Activated naive CD8-positive, alpha-beta T cell treated with anti-CD3 and anti-CD28 coated beads for 36 hours (primary cell): Measurements from ENCODE around the gene NR1H4. TPM values are rescaled to one million over a fixed set of nuclear protein-coding genes. Genes with fewer than 3 reads are reported as not detected.
"Not testable (repeated sequence)": the region's sequence is repeated elsewhere in the genome, so short reads cannot be mapped to it uniquely, and the experiment has no call there.

Experiments
- DNase-seq: peaks from one replicate; pipeline ENCODE4 v3.0.0; 2021
- H3K27ac Mint-ChIP-seq: one replicate; pipeline ENCODE4 v1.8.0; 2022; ENCODE audit warnings: mild to moderate bottlenecking, moderate library complexity, mixed read lengths
- H3K27me3 Mint-ChIP-seq: one replicate; pipeline ENCODE4 v1.8.0; 2022; ENCODE audit warnings: mild to moderate bottlenecking, mixed read lengths
- H3K36me3 Mint-ChIP-seq: one replicate; pipeline ENCODE4 v1.8.0; 2021; ENCODE audit warnings: mild to moderate bottlenecking, mixed read lengths
- H3K4me1 Mint-ChIP-seq: one replicate; pipeline ENCODE4 v1.8.0; 2021; ENCODE audit warnings: mixed read lengths
- H3K4me3 Mint-ChIP-seq: one replicate; pipeline ENCODE4 v1.8.0; 2022; ENCODE audit warnings: mild to moderate bottlenecking, moderate library complexity, mixed read lengths
- H3K9me3 Mint-ChIP-seq: one replicate; pipeline ENCODE4 v1.8.0; 2022; ENCODE audit warnings: mixed read lengths
- total RNA-seq, 2 experiments: library from RNA; stranded (reverse); gene quantifications; one replicate each; pipeline ENCODE4 v1.2.3, GENCODE V29; 2021

Gene NR1H4
- not detected for total RNA-seq

- no peak within 1 kb of the TSS for H3K27ac Mint-ChIP-seq
Measured at GRCh38 chr12:100473716-100474150, at the start of gene NR1H4. TSS of gene NR1H4 (plus strand) at chr12:100473866. CDS start at chr12:100493324, 19,458 bp downstream.

GRCh38 chr12:100426145-100426544 lies 47.5 kb upstream of the NR1H4 start:
- Mint-ChIP-seq H3K4me1 (no peaks in the 10 kb centered on the region), H3K27ac (no peak overlapping the region), H3K36me3 (no peaks in the 10 kb centered on the region), H3K4me3 (no peak overlapping the region), H3K27me3 (peaks cover 14% of the 10 kb centered on the region), H3K9me3 (peaks cover 8% of the 10 kb centered on the region)
- DNase-seq, result no peak

More at GRCh38 chr12:100473716-100474150, at the start of gene NR1H4:
- no peaks in the 10 kb centered on the region for H3K9me3 Mint-ChIP-seq
- no peaks in the 10 kb centered on the region for H3K27me3 Mint-ChIP-seq
- no peak for DNase-seq
- no peaks in the 10 kb centered on the region for H3K4me1 Mint-ChIP-seq
- no peak within 1 kb of the TSS for H3K4me3 Mint-ChIP-seq
- no peaks in the 10 kb centered on the region for H3K36me3 Mint-ChIP-seq

GRCh38 chr12:100427078-100427477 lies 46.6 kb upstream of the NR1H4 start:
- Mint-ChIP-seq H3K36me3 (no peaks in the 10 kb centered on the region), H3K4me1 (no peaks in the 10 kb centered on the region), H3K4me3 (no peak overlapping the region), H3K27ac (no peak overlapping the region), H3K9me3 (peaks cover 8% of the 10 kb centered on the region), H3K27me3 (peaks cover 14% of the 10 kb centered on the region)
- no peak for DNase-seq

- H3K4me3 Mint-ChIP-seq, H3K4me1 Mint-ChIP-seq, H3K27me3 Mint-ChIP-seq, H3K9me3 Mint-ChIP-seq, H3K27ac Mint-ChIP-seq, DNase-seq, H3K36me3 Mint-ChIP-seq: not testable (repeated sequence)
Measured at GRCh38 chr12:100430251-100430650, 43.4 kb upstream of the NR1H4 start.

- H3K27me3 Mint-ChIP-seq, result no peaks in the 10 kb centered on the region
- no peak for DNase-seq
- no peak overlapping the region for H3K4me3 Mint-ChIP-seq
- no peaks in the 10 kb centered on the region for H3K36me3 Mint-ChIP-seq
- peaks cover 1% of the 10 kb centered on the region for H3K9me3 Mint-ChIP-seq
- no peak overlapping the region for H3K27ac Mint-ChIP-seq
- no peaks in the 10 kb centered on the region for H3K4me1 Mint-ChIP-seq
Measured at GRCh38 chr12:100433701-100434100, 40.0 kb upstream of the NR1H4 start.

- Mint-ChIP-seq H3K27me3 (no peaks in the 10 kb centered on the region), H3K36me3 (no peaks in the 10 kb centered on the region), H3K4me1 (no peaks in the 10 kb centered on the region), H3K27ac (no peak overlapping the region), H3K4me3 (no peak overlapping the region), H3K9me3 (no peaks in the 10 kb centered on the region)
- DNase-seq, result no peak
Measured at GRCh38 chr12:100434177-100434576, 39.5 kb upstream of the NR1H4 start.

GRCh38 chr12:100435957-100436356 lies 37.7 kb upstream of the NR1H4 start:
- Mint-ChIP-seq H3K9me3 (no peaks in the 10 kb centered on the region), H3K36me3 (no peaks in the 10 kb centered on the region), H3K27ac (no peak overlapping the region), H3K27me3 (no peaks in the 10 kb centered on the region), H3K4me1 (no peaks in the 10 kb centered on the region), H3K4me3 (no peak overlapping the region)
- DNase-seq, result no peak

- H3K27me3 Mint-ChIP-seq, result no peaks in the 10 kb centered on the region
- H3K4me3 Mint-ChIP-seq, result no peak overlapping the region
- H3K4me1 Mint-ChIP-seq, result no peaks in the 10 kb centered on the region
- DNase-seq, result no peak
- H3K36me3 Mint-ChIP-seq, result no peaks in the 10 kb centered on the region
- no peaks in the 10 kb centered on the region for H3K9me3 Mint-ChIP-seq
- H3K27ac Mint-ChIP-seq, result no peak overlapping the region
Measured at GRCh38 chr12:100437038-100437841, 36.4 kb upstream of the NR1H4 start.

- H3K4me3 Mint-ChIP-seq, result no peak overlapping the region
Measured at GRCh38 chr12:100439797-100440196, 33.9 kb upstream of the NR1H4 start.

GRCh38 chr12:100442403-100442802 lies 31.3 kb upstream of the NR1H4 start:
- Mint-ChIP-seq H3K4me1 (no peaks in the 10 kb centered on the region), H3K27me3 (peaks cover 16% of the 10 kb centered on the region), H3K4me3 (no peak overlapping the region), H3K27ac (no peak overlapping the region), H3K36me3 (no peaks in the 10 kb centered on the region), H3K9me3 (no peaks in the 10 kb centered on the region)
- no peak for DNase-seq

More at GRCh38 chr12:100439797-100440196, 33.9 kb upstream of the NR1H4 start:
- H3K36me3 Mint-ChIP-seq, result no peaks in the 10 kb centered on the region
- DNase-seq, result no peak
- H3K4me1 Mint-ChIP-seq, result no peaks in the 10 kb centered on the region
- no peak overlapping the region for H3K27ac Mint-ChIP-seq
- H3K9me3 Mint-ChIP-seq, result no peaks in the 10 kb centered on the region
- no peaks in the 10 kb centered on the region for H3K27me3 Mint-ChIP-seq

GRCh38 chr12:100443434-100443833 lies 30.2 kb upstream of the NR1H4 start:
- Mint-ChIP-seq H3K36me3 (no peaks in the 10 kb centered on the region), H3K27ac (no peak overlapping the region), H3K9me3 (no peaks in the 10 kb centered on the region), H3K4me3 (no peak overlapping the region), H3K27me3 (peaks cover 16% of the 10 kb centered on the region), H3K4me1 (no peaks in the 10 kb centered on the region)
- no peak for DNase-seq

GRCh38 chr12:100445081-100445481 lies 28.6 kb upstream of the NR1H4 start:
- no peak for DNase-seq
- peaks cover 16% of the 10 kb centered on the region for H3K27me3 Mint-ChIP-seq
- H3K9me3 Mint-ChIP-seq, result no peaks in the 10 kb centered on the region
- no peaks in the 10 kb centered on the region for H3K4me1 Mint-ChIP-seq
- H3K4me3 Mint-ChIP-seq, result no peak overlapping the region
- H3K27ac Mint-ChIP-seq, result no peak overlapping the region
- no peaks in the 10 kb centered on the region for H3K36me3 Mint-ChIP-seq

GRCh38 chr12:100447381-100447780 lies 26.3 kb upstream of the NR1H4 start:
- H3K4me1 Mint-ChIP-seq, result no peaks in the 10 kb centered on the region
- peaks cover 28% of the 10 kb centered on the region for H3K27me3 Mint-ChIP-seq
- no peak overlapping the region for H3K4me3 Mint-ChIP-seq

GRCh38 chr12:100448656-100449055 lies 25.0 kb upstream of the NR1H4 start:
- no peaks in the 10 kb centered on the region for H3K9me3 Mint-ChIP-seq
- H3K27ac Mint-ChIP-seq, result no peak overlapping the region
- H3K36me3 Mint-ChIP-seq, result no peaks in the 10 kb centered on the region
- H3K4me1 Mint-ChIP-seq, result no peaks in the 10 kb centered on the region
- no peak for DNase-seq
- H3K27me3 Mint-ChIP-seq, result peaks cover 28% of the 10 kb centered on the region
- no peak overlapping the region for H3K4me3 Mint-ChIP-seq

More at GRCh38 chr12:100447381-100447780, 26.3 kb upstream of the NR1H4 start:
- Mint-ChIP-seq H3K9me3 (no peaks in the 10 kb centered on the region), H3K36me3 (no peaks in the 10 kb centered on the region), H3K27ac (no peak overlapping the region)
- no peak for DNase-seq

GRCh38 chr12:100450735-100451134 lies 22.9 kb upstream of the NR1H4 start:
- Mint-ChIP-seq H3K4me3 (no peak overlapping the region), H3K27me3 (peaks cover 21% of the 10 kb centered on the region), H3K4me1 (no peaks in the 10 kb centered on the region), H3K9me3 (no peaks in the 10 kb centered on the region), H3K27ac (no peak overlapping the region), H3K36me3 (no peaks in the 10 kb centered on the region)
- DNase-seq, result no peak

- no peak overlapping the region for H3K4me3 Mint-ChIP-seq
- H3K9me3 Mint-ChIP-seq, result no peaks in the 10 kb centered on the region
- H3K27ac Mint-ChIP-seq, result no peak overlapping the region
- H3K27me3 Mint-ChIP-seq, result peaks cover 11% of the 10 kb centered on the region
- no peak for DNase-seq
- H3K36me3 Mint-ChIP-seq, result no peaks in the 10 kb centered on the region
- no peaks in the 10 kb centered on the region for H3K4me1 Mint-ChIP-seq
Measured at GRCh38 chr12:100453951-100454350, 19.7 kb upstream of the NR1H4 start.
